Right lobe of liver (tissue), 4 donors: Measurements from ENCODE around the gene MTERF1.

Experiments used
- POLR2A ChIP-seq: fragments of 450-650 bp; IDR thresholded peaks from one replicate; pipeline ENCODE4 v1.6.1; 2017; ENCODE audit warnings: antibody characterized with exemption, mild to moderate bottlenecking
- TF ChIP-seq, protein P1 (sequence below), 4 donors: fragments of 200-600 bp in 3 of 4; fragments of 450-650 bp in 1 of 4; IDR thresholded peaks; one replicate each; pipeline versions ENCODE4 v1.5.1 to v1.8.0; 2016 to 2022; ENCODE audit warnings: antibody characterized with exemption in 4 of 4, mild to moderate bottlenecking in 2 of 4
- donor health status: DM: no; HTN: no; CAD: no.
- donor health status: DM: no; HTN: no; CAD: no.
- donor health status: DM: no; HTN: yes; CAD: no.

- TF ChIP-seq POLR2A, result no peak
- TF ChIP-seq, protein P1, sequence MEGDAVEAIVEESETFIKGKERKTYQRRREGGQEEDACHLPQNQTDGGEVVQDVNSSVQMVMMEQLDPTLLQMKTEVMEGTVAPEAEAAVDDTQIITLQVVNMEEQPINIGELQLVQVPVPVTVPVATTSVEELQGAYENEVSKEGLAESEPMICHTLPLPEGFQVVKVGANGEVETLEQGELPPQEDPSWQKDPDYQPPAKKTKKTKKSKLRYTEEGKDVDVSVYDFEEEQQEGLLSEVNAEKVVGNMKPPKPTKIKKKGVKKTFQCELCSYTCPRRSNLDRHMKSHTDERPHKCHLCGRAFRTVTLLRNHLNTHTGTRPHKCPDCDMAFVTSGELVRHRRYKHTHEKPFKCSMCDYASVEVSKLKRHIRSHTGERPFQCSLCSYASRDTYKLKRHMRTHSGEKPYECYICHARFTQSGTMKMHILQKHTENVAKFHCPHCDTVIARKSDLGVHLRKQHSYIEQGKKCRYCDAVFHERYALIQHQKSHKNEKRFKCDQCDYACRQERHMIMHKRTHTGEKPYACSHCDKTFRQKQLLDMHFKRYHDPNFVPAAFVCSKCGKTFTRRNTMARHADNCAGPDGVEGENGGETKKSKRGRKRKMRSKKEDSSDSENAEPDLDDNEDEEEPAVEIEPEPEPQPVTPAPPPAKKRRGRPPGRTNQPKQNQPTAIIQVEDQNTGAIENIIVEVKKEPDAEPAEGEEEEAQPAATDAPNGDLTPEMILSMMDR (IDR thresholded peaks at IDR 0.05), result no peak
These were observed 19.1 kb upstream of the MTERF1 start for GRCh38 chr7:91899563-91899962.
